Activated B cell treated with CpG ODN at 0.5 μM for 24 hours (primary cell): ENCODE measurements around the gene WNT3A. TPM values are rescaled to one million over a fixed set of nuclear protein-coding genes. Genes with fewer than 3 reads are reported as not detected.

Experiments used
- ATAC-seq: fragments of 200-7000 bp; cut with Tn5 transposase; one replicate; pipeline ENCODE4 v1.10.0; 2021; ENCODE audit warnings: low read depth, mild to moderate bottlenecking, moderate library complexity
- CTCF ChIA-PET: fragments of 350-600 bp; sonication (Branson Sonifier 250); formaldehyde crosslinking; loops from one replicate; lab custom pipeline; 2021; ENCODE audit warnings: antibody characterized with exemption; lab: Charles Lee
- POLR2A ChIA-PET: fragments of 350-600 bp; sonication (Branson Sonifier 250); formaldehyde crosslinking; loops from one replicate; lab custom pipeline; 2021; ENCODE audit warnings: antibody characterized with exemption; lab: Charles Lee
- DNase-seq: peaks from one replicate; pipeline ENCODE4 v3.0.0; 2022
- H3K27ac Mint-ChIP-seq: one replicate; pipeline ENCODE4 v1.8.0; 2020; ENCODE audit warnings: mixed read lengths
- H3K27me3 Mint-ChIP-seq: one replicate; pipeline ENCODE4 v1.8.0; 2021; ENCODE audit warnings: mixed read lengths
- H3K36me3 Mint-ChIP-seq: one replicate; pipeline ENCODE4 v1.8.0; 2021; ENCODE audit warnings: low read depth, mixed read lengths
- H3K4me1 Mint-ChIP-seq: one replicate; pipeline ENCODE4 v1.8.0; 2021; ENCODE audit warnings: mixed read lengths
- H3K4me3 Mint-ChIP-seq: one replicate; pipeline ENCODE4 v1.8.0; 2020; ENCODE audit warnings: mild to moderate bottlenecking, mixed read lengths
- H3K9me3 Mint-ChIP-seq: one replicate; pipeline ENCODE4 v1.8.0; 2020; ENCODE audit warnings: mixed read lengths
- CTCF ChIP-seq: fragments of 200-600 bp; IDR thresholded peaks from one replicate; pipeline ENCODE4 v1.8.0; 2022; ENCODE audit warnings: antibody characterized with exemption, mild to moderate bottlenecking
- intact Hi-C: fragments of 100-400 bp; cut with micrococcal nuclease; formaldehyde crosslinking; loops from one replicate; pipeline ENCODE4 v1.15.1; 2024
- total RNA-seq: library from RNA; stranded (reverse); gene quantifications from 2 replicates; pipeline ENCODE4 v1.2.3, GENCODE V29; 2022

Gene WNT3A
- total RNA-seq, 1 donor from 2014 or later, result not detected

DNA sequence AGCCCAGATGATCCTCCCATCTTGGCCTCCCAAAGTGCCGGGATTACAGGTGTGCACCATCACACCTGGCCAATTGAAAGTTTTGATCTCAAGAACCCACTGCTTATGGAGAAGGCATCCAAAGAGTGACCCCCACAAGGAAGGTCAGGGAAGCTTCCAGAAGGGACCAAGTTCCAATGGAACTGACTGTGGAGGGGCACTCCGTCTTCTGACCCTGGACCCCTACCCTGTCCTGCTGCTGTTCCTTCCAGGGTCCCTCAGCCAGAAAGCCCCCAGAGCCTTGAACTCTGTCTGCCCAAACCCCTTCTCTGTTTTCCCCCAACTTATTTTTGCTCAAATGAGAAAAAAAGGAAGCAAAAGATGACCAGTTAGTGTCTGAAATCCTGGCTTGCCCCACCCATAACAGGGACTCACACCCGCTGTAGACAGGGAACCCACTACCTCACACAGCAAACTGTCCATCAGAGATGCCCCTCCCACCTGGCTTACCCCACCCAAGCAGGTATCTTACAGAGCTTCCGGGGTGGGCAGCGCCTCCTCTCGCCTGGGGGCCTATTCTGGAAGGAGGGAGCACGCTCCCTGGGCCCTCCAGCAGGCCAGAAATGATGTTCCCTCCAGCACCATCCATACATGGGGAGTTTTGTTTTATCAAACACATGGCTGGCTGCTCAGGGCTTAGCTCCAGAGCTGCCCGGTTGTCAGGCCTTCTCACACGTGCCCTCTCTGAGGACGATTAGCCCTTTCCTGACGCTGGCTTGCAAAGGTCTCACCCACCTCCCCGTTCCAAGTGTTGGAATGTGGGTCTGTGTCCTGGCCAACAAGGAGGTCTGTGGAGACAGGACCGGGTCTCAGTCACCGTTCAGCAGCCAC is 3.1 kb upstream of the WNT3A start:
- TF ChIP-seq CTCF, result no peak
- ATAC-seq, result no peak
- no peak overlapping the region for H3K4me3 Mint-ChIP-seq
- peaks cover 12% of the 10 kb centered on the region for H3K4me1 Mint-ChIP-seq
- POLR2A ChIA-PET, result no interaction called here
- H3K27ac Mint-ChIP-seq, result no peak overlapping the region
- H3K36me3 Mint-ChIP-seq, result no peaks in the 10 kb centered on the region
- peaks cover 44% of the 10 kb centered on the region for H3K27me3 Mint-ChIP-seq
- intact Hi-C loops, result loop anchor here (10.0 kb wide), 1 partner anchor 101 kb away; the partner anchor contains the start of genes C1orf35 and MRPL55
- DNase-seq, result no peak
- H3K9me3 Mint-ChIP-seq, result no peaks in the 10 kb centered on the region
- CTCF ChIA-PET, result interaction anchor here (0.9 kb wide), 1 partner anchor 135 kb away, joined by 3 read pairs; no protein-coding TSS in a partner anchor

GRCh38 chr1:228004331-228004855 is 2.4 kb upstream of the WNT3A start:
- no peak for TF ChIP-seq CTCF
- no peak for DNase-seq
- Mint-ChIP-seq H3K4me3 (no peak overlapping the region), H3K9me3 (no peaks in the 10 kb centered on the region), H3K27me3 (peaks cover 49% of the 10 kb centered on the region), H3K4me1 (peaks cover 19% of the 10 kb centered on the region), H3K27ac (no peak overlapping the region), H3K36me3 (no peaks in the 10 kb centered on the region)
- ChIA-PET POLR2A (interaction anchor here (0.7 kb wide), 1 partner anchor 216 kb away, joined by 7 read pairs; no protein-coding TSS in a partner anchor), CTCF (interaction anchor here (0.7 to 0.9 kb wide), 2 partner anchors 134 to 176 kb away, joined by 3 read pairs; no protein-coding TSS in a partner anchor)
- intact Hi-C loops, result loop anchor here (10.0 kb wide), 1 partner anchor 100 kb away; the partner anchor contains the start of genes C1orf35 and MRPL55
- no peak for ATAC-seq

DNA sequence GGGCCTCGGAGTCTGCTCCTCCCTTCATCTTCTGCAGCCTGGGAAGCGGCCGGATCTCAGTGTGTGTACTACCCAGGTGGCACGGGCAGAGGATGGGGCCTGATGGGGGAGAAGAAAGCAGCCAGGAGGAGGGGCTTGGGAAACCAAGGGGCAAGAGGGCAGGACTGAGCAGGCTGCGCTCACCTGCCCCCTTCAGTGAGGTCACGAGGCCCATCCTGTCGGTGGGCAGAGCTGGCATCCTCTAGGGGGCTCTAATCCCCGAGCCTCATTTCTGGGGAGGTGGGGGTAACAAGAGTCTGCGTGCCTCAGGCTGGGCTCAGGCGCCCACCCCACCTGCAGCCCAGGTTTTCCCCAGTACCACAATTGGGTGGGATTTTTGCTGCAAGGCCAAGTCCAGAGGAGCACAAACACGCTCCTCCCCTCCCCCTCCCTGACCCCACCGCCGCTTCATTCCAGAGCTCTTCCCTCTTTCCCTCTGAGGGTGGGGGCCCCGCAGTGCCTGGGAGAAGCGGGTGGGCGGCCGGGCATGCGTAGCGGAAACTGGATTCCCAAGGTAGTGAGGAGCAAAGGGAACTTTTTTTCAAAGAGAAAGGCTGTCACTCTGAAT is 1.8 kb upstream of the WNT3A start:
- Mint-ChIP-seq H3K27me3 (peaks cover 55% of the 10 kb centered on the region), H3K36me3 (no peaks in the 10 kb centered on the region), H3K4me1 (peaks cover 25% of the 10 kb centered on the region), H3K4me3 (no peak overlapping the region), H3K27ac (no peak overlapping the region), H3K9me3 (no peaks in the 10 kb centered on the region)
- TF ChIP-seq CTCF, result no peak
- ChIA-PET POLR2A (interaction anchor here (0.7 kb wide), 1 partner anchor 215 kb away, joined by 7 read pairs; no protein-coding TSS in a partner anchor), CTCF (interaction anchor here (0.7 kb wide), 1 partner anchor 175 kb away, joined by 3 read pairs; no protein-coding TSS in a partner anchor)
- intact Hi-C loops, result loop anchor here (10.0 kb wide), 1 partner anchor 100 kb away; the partner anchor contains the start of genes C1orf35 and MRPL55
- ATAC-seq (no peak), DNase-seq (no peak)

DNA sequence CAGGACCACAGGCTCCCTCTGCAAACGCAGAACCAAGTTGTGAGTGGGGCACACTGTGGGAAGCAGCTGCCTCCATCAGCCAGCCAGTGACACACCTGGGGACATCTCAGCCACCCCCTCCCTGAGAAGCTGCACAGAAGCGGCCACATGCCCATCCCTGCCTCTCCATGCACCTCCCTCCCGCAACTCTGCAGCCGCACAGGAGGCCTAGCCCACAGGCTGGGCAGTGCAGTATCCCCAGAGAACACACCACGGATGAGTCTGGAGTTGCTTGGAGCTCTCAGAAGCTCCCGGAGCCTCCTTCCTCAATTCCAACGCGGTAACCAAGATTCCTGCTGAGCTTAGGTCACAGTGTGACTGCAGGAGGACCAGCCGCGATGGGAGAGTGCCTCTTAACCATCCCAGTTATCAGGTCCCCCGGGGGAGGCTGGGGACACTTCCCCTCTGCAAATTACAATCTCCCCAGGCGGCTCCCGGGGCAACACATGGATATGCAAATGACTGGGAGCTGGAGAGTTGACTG is 1.2 kb upstream of the WNT3A start:
- no peaks in the 10 kb centered on the region for H3K36me3 Mint-ChIP-seq
- intact Hi-C loops, result loop anchor here (10.0 kb wide), 1 partner anchor 99 kb away; the partner anchor contains the start of genes C1orf35 and MRPL55

More for the DNA sequence above, 1.2 kb upstream of the WNT3A start:
- ChIA-PET POLR2A (no interaction called here), CTCF (no interaction called here)
- Mint-ChIP-seq H3K27me3 (peaks cover 55% of the 10 kb centered on the region), H3K9me3 (no peaks in the 10 kb centered on the region), H3K4me1 (peaks cover 31% of the 10 kb centered on the region), H3K27ac (no peak overlapping the region), H3K4me3 (no peak overlapping the region)
- TF ChIP-seq CTCF, result no peak
- ATAC-seq, result no peak
- DNase-seq, result no peak
